ENCODE measurements around the gene ZNF81.

- TF ChIP-seq CBX3 (IDR thresholded peaks at IDR 0.05; ENCODE audit: low read depth) (no peak), REST (IDR thresholded peaks at IDR 0.05; ENCODE audit: low read depth) (no peak), CTCF (IDR thresholded peaks at IDR 0.05 in 2 of 3, conservative IDR thresholded peaks at IDR 0.05 in 1 of 3; ENCODE audit: borderline replicate concordance in 1 of 3, insufficient read depth in 1 of 3, low read depth in 2 of 3, low read length in 2 of 3) (no peak), ZNF274 (IDR thresholded peaks at IDR 0.05; ENCODE audit: low read depth, low read length) (no peak), JUND (IDR thresholded peaks at IDR 0.05) (no peak), SP1 (IDR thresholded peaks at IDR 0.05; ENCODE audit: low read depth) (no peak), POLR2A (IDR thresholded peaks at IDR 0.05; ENCODE audit: borderline replicate concordance, extremely low read depth, insufficient read depth, insufficient read length) (no peak), EZH2 (IDR thresholded peaks at IDR 0.05) (no peak), EGR1 (IDR thresholded peaks at IDR 0.05; ENCODE audit: low read depth) (no peak), YY1 (IDR thresholded peaks at IDR 0.05; ENCODE audit: extremely low read depth, insufficient replicate concordance, low read depth, low read length) (no peak), POLR2AphosphoS5 (IDR thresholded peaks at IDR 0.05; ENCODE audit: low read depth, low read length) (no peak), MAX (IDR thresholded peaks at IDR 0.05) (no peak), EZH2phosphoT487 (IDR thresholded peaks at IDR 0.05; ENCODE audit: borderline replicate concordance) (no peak), ZBTB33 (IDR thresholded peaks at IDR 0.05; ENCODE audit: extremely low read depth, insufficient replicate concordance, low read length) (no peak)
Measured at GRCh38 chrX:47807548-47807947, 29.2 kb upstream of the ZNF81 start.

Data from HCT116 (cell line).